HL-60 (cell line): ENCODE data around the gene AGAP1.

Experiments used
- CTCF ChIP-seq: IDR thresholded peaks from one replicate; pipeline ENCODE4 v1.5.1; 2011; ENCODE audit warnings: low read length, control low read depth, inconsistent platforms; ENCODE audit not compliant: insufficient read depth
- GABPA ChIP-seq: IDR thresholded peaks from 2 replicates; pipeline ENCODE4 v1.6.1; 2012; ENCODE audit warnings: low read depth
- POLR2AphosphoS5 ChIP-seq: IDR thresholded peaks from 2 replicates; pipeline ENCODE4 v1.6.1; 2012; ENCODE audit warnings: low read depth
- REST ChIP-seq: IDR thresholded peaks from 2 replicates; pipeline ENCODE4 v1.6.1; 2012; ENCODE audit warnings: low read depth; ENCODE audit not compliant: insufficient replicate concordance

- no peak for TF ChIP-seq CTCF
- TF ChIP-seq REST = no peak
- TF ChIP-seq POLR2AphosphoS5 = no peak
- no peak for TF ChIP-seq GABPA
Measured at GRCh38 chr2:235480614-235481013, 13.2 kb upstream of the AGAP1 start.
